GM12878 (cell line): ENCODE data around the gene NCBP1. TPM values are rescaled to one million over a fixed set of nuclear protein-coding genes. Genes with fewer than 3 reads are reported as not detected.

Experiments used
- BCLAF1 ChIP-seq: fragments of 450-650 bp; IDR thresholded peaks from 2 replicates; pipeline ENCODE4 v1.6.1; 2017; ENCODE audit warnings: antibody characterized with exemption, mild to moderate bottlenecking, moderate library complexity
- NFXL1 ChIP-seq: fragments of 450-650 bp; IDR thresholded peaks from 2 replicates; pipeline ENCODE4 v1.6.1; 2017; ENCODE audit warnings: antibody characterized with exemption, mild to moderate bottlenecking, borderline replicate concordance
- TAF1 ChIP-seq: IDR thresholded peaks from 2 replicates; pipeline ENCODE4 v1.6.1; 2011; ENCODE audit warnings: mild to moderate bottlenecking, low read depth, low read length, borderline replicate concordance
- ZNF207 ChIP-seq: fragments of 450-650 bp; IDR thresholded peaks from 2 replicates; pipeline ENCODE4 v1.6.1; 2014; ENCODE audit warnings: antibody characterized with exemption, mild to moderate bottlenecking, borderline replicate concordance
- polyA plus RNA-seq, 11 experiments: library from polyadenylated mRNA; depleted of rRNA in 4 of 11; unstranded in 6 of 11; stranded (reverse) in 5 of 11; fragments of >200 nt; fragmentation: Nextera tagmentation in 4 of 11; fragmentation: Illumina TruSeq in 1 of 11; extraction: Ambion mirVana in 4 of 11; extraction: Trizol in 1 of 11; gene quantifications; 1 replicate in 1 of 11; 2 replicates in 10 of 11; pipeline versions ENCODE4 v1.2.1 to v1.2.3, GENCODE V29; 2011 to 2016; ENCODE audit warnings: inconsistent platforms in 2 of 11, missing spikeins in 2 of 11, low read depth in 1 of 11
- total RNA-seq, 4 experiments: library from RNA; depleted of rRNA in 3 of 4; stranded (reverse); fragments of >200 nt in 3 of 4; fragmentation: Illumina TruSeq in 1 of 4; extraction: Trizol in 1 of 4; gene quantifications; 2 replicates each; pipeline versions ENCODE4 v1.2.1 to v1.2.3, GENCODE V29; 2013 to 2021
- TF ChIP-seq, protein P1 (sequence below): IDR thresholded peaks from 2 replicates; pipeline ENCODE4 v1.6.1; 2012; ENCODE audit warnings: mild to moderate bottlenecking, low read depth, low read length
- TF ChIP-seq, protein P2 (sequence below): fragments of 450-650 bp; formaldehyde crosslinking; IDR thresholded peaks from 2 replicates; pipeline ENCODE4 v1.5.0; 2022; ENCODE audit warnings: mild to moderate bottlenecking, missing genetic modification characterization

The NCBP1 gene
- total and polyA plus RNA-seq, 10 of the 15 experiments (the other 5 are each of a cell fraction or from before 2014, with no cell fraction given), result 14.7 to 70.9 (median 36.0) TPM

- TF ChIP-seq BCLAF1, result no peak
- no peak for TF ChIP-seq ZNF207
- TF ChIP-seq, protein P1, sequence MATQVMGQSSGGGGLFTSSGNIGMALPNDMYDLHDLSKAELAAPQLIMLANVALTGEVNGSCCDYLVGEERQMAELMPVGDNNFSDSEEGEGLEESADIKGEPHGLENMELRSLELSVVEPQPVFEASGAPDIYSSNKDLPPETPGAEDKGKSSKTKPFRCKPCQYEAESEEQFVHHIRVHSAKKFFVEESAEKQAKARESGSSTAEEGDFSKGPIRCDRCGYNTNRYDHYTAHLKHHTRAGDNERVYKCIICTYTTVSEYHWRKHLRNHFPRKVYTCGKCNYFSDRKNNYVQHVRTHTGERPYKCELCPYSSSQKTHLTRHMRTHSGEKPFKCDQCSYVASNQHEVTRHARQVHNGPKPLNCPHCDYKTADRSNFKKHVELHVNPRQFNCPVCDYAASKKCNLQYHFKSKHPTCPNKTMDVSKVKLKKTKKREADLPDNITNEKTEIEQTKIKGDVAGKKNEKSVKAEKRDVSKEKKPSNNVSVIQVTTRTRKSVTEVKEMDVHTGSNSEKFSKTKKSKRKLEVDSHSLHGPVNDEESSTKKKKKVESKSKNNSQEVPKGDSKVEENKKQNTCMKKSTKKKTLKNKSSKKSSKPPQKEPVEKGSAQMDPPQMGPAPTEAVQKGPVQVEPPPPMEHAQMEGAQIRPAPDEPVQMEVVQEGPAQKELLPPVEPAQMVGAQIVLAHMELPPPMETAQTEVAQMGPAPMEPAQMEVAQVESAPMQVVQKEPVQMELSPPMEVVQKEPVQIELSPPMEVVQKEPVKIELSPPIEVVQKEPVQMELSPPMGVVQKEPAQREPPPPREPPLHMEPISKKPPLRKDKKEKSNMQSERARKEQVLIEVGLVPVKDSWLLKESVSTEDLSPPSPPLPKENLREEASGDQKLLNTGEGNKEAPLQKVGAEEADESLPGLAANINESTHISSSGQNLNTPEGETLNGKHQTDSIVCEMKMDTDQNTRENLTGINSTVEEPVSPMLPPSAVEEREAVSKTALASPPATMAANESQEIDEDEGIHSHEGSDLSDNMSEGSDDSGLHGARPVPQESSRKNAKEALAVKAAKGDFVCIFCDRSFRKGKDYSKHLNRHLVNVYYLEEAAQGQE, result no peak
- no peak for TF ChIP-seq NFXL1
- no peak for TF ChIP-seq TAF1
- TF ChIP-seq, protein P2, sequence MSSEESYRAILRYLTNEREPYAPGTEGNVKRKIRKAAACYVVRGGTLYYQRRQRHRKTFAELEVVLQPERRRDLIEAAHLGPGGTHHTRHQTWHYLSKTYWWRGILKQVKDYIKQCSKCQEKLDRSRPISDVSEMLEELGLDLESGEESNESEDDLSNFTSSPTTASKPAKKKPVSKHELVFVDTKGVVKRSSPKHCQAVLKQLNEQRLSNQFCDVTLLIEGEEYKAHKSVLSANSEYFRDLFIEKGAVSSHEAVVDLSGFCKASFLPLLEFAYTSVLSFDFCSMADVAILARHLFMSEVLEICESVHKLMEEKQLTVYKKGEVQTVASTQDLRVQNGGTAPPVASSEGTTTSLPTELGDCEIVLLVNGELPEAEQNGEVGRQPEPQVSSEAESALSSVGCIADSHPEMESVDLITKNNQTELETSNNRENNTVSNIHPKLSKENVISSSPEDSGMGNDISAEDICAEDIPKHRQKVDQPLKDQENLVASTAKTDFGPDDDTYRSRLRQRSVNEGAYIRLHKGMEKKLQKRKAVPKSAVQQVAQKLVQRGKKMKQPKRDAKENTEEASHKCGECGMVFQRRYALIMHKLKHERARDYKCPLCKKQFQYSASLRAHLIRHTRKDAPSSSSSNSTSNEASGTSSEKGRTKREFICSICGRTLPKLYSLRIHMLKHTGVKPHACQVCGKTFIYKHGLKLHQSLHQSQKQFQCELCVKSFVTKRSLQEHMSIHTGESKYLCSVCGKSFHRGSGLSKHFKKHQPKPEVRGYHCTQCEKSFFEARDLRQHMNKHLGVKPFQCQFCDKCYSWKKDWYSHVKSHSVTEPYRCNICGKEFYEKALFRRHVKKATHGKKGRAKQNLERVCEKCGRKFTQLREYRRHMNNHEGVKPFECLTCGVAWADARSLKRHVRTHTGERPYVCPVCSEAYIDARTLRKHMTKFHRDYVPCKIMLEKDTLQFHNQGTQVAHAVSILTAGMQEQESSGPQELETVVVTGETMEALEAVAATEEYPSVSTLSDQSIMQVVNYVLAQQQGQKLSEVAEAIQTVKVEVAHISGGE (CRISPR knock-in tag), result no peak
Observed at GRCh38 chr9:97651646-97652045, 18.0 kb downstream of the NCBP1 start (continued).
